ELR (cell line): ENCODE results near the gene RIN3.
"Not testable (repeated sequence)": the region's sequence is repeated elsewhere in the genome, so short reads cannot be mapped to it uniquely, and the experiment has no call there.

Experiments
- DNase-seq: peaks from one replicate; pipeline ENCODE4 v3.0.0-alpha.2; 2015; ENCODE audit warnings: low read depth

The RIN3 gene

DNA sequence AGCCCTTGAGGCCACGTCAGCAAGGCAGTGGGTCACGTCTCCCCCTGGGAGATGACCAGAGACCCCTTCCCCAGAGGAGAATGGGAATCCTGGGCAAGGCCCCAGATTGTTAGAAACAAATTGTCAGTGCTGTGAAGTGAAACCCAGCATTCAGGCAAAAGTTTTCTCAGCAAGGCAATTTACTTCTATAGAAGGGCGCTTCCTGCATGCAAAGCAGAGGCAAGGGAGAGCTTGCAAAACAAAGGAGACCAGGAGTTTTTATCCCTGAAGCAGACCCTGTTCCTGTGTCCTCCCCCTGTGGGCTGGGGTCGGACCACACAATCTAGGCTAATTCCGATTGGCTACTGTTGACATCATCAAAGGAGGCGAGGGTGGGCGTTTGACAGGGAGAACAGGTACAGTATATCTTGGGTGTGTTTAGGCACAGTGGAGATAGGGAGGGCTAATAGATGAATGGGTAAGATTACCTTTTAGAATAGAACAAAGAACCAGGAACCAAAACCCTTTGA lies 114.2 kb downstream of the RIN3 start:
- no peak for DNase-seq

DNA sequence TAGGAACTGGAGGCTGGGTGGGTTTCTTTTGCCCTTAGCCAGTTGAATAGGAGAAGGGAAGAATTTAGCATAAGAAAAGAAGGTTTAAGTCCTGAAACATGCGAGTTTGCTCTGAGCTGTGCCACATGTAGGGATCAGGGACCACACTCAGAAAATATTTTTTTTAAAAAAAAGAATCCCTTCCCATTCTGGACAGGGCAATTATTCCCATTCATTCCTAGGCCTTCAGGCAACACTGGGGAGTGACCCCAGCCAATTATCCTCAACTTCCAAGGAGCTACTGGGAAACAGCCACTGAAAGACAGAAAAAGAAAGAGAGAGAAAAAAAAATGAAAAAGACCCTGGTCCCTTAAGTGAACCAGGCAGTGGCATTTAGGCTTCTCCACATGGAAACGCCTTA lies 115.1 kb downstream of the RIN3 start:
- no peak for DNase-seq

GRCh38 chr14:92630367-92630766 lies 116.8 kb downstream of the RIN3 start:
- DNase-seq: no peak

DNA sequence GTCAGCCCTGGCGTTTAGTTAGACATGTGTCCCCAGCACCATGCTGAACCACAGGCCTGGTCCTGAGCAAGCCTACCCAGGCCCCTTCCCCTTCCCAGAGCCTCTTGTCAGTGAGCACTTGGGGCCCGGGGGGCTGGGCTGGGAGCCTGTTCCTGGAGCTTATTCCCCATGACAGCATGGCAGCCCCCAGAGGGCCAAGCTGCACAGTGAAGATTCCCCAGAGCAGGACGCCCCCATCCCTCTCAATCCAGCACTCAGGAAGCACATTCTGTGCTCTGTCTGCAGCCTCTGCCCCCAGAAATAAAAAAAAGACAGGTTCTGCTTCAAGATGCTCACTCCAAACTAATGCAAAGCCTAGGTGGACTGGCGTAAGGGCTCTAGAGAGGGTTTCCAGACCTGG lies 117.5 kb downstream of the RIN3 start:
- no peak for DNase-seq

DNA sequence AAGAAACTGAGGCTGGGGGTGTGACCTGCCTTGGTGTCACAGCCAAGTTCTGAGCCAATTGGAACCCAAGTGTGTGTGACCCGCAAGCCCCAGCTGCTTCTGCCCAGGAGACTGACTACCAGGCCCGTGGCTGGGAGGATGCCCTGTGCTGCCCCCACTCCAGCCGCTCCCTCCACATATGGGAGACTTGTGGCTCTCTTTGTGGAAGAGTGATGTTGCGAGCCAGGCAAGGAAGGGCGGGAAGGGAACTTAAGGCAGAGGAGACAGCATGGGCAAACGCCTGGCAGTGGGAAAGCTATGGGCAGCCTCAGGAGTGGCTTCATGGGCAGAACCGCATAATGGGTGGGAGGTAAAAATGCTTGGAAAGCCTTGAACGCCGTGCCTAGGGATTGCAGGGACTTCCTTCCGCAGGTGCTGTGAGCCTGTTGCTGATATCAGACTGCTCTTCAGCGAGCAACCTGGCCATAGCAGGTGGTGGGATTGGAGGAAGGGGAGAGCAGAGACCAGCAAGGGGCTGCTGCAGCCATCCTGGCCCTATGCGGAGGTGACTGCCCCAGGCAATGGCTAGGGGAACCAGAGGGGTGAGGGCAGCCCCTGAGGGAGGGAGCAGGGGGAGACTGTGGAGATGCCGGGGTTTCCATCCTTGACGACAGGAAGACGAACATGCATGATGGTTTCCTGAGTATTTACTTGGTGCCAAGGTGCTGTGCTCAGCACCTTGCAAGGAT lies 119.1 kb downstream of the RIN3 start:
- no peak for DNase-seq

GRCh38 chr14:92633274-92633616 lies 119.7 kb downstream of the RIN3 start:
- no peak for DNase-seq

DNA sequence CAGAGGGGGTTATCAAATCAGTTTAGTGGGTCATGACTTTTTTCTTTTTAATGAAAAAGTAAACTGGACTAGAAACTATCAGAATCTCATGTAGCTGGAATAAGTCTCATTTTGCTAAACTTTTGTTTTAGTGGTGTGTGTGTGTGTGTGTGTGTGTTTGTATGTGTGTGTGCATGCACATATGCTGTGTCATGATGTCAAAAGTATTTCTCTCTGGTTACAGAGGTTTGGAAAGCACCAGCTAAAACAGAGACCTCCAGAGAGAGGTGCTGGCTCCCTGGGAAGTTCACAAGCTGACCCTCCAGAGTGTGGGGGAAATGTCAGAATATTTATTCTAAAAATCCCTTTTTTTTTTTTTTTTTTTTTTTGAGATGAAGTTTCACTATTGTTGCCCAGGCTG lies 120.1 kb downstream of the RIN3 start:
- no peak for DNase-seq

GRCh38 chr14:92635031-92635430 lies 121.5 kb downstream of the RIN3 start:
- no peak for DNase-seq

- DNase-seq: no peak
Observed at GRCh38 chr14:92635896-92636295, 122.3 kb downstream of the RIN3 start.

DNA sequence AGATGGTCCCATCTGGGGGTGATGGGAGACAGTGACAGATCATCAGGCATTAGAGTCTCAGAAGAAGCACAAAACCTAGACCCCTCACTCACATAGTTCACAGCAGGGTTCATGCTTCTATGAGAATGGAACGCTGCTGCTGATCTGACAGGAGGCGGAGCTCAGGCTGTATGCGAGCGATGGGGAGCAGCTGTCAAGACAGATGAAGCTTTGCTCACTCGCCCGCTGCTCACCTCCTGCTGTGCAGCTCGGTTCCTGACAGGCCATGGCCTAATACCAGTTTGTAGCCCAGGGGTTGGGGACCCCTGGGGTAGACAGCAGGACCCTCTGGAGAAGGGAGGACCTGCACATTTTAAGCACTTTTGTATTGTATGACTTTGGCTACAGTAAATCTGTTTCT lies 123.6 kb downstream of the RIN3 start:
- DNase-seq: no peak

DNA sequence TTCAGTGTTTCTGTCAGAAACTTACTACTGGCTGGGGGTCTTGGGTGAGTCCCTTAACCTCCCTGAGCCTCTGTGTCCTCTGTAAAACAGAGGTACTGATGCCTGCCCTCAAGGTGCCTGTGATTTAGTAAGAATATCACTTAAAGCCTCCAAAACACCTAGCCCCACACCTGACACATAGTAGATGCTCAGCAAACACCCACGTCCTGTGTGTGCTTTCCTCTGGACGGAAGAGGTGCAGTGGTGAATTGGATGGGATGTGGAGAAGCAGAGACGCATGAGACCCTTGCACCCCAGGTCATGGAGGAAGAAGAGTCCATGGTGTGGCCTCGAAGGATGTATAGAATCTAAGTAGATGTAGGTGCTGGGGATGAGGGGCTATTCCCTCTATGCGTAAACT lies 124.3 kb downstream of the RIN3 start:
- DNase-seq: no peak

GRCh38 chr14:92638266-92638665 lies 124.7 kb downstream of the RIN3 start:
- DNase-seq: no peak

DNA sequence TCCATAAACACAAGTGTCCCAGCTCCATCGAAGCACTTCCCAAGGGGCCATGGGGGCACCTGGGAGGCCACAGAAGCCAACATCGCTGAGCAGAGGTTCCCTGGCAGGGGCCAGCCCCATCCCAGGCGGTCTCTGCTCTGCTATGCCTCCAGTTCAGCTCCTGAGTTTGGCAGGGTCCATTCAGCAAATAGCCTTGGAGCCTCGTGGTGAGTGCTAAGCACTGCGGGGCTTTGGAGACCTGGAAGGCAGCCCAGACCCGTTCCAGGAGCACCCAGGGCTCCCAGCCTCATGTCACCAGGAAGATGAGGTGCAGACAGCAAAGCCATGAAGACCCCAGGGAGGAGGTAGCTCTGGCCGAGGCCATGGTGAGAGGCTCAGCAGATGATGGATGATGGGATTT lies 125.3 kb downstream of the RIN3 start:
- DNase-seq: no peak

DNA sequence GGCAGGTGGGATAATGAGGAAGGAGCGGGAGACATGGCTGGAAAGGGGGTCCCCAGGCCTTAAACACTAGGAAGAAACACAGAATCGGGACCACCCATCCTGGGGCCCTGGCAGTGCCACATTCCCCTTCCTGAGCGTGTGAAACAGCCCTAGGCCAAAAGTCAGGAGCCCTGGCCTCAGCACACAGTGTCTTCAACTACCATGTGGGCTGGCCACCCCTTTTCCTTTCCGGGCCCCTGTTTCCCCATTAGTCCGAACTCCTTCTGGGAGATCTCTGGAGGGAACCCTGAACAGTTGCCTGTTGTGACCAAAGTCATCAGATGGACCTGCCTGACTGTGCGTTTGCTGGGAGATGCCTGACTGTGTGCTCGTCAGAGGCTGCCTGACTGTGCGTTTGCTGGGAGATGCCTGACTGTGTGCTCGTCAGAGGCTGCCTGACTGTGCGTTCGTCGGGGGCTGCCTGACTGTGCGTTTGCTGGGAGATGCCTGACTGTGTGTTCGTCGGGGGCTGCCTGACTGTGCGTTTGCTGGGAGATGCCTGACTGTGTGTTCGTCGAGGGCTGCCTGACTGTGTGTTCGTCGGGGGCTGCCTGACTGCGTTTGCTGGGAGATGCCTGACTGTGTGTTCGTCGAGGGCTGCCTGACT lies 126.0 kb downstream of the RIN3 start:
- DNase-seq: not testable (repeated sequence)

- no peak for DNase-seq
Observed at GRCh38 chr14:92641306-92641705, 127.7 kb downstream of the RIN3 start.

GRCh38 chr14:92644171-92644969 lies 130.8 kb downstream of the RIN3 start:
- peak; percentile 94 for DNase-seq

GRCh38 chr14:92644970-92645515 lies 131.5 kb downstream of the RIN3 start:
- DNase-seq: peak; percentile 37

- DNase-seq: peak; percentile 97
Observed at GRCh38 chr14:92645841-92646478, 132.4 kb downstream of the RIN3 start.

GRCh38 chr14:92646952-92647796 lies 133.6 kb downstream of the RIN3 start:
- peak; percentile 83 for DNase-seq

DNA sequence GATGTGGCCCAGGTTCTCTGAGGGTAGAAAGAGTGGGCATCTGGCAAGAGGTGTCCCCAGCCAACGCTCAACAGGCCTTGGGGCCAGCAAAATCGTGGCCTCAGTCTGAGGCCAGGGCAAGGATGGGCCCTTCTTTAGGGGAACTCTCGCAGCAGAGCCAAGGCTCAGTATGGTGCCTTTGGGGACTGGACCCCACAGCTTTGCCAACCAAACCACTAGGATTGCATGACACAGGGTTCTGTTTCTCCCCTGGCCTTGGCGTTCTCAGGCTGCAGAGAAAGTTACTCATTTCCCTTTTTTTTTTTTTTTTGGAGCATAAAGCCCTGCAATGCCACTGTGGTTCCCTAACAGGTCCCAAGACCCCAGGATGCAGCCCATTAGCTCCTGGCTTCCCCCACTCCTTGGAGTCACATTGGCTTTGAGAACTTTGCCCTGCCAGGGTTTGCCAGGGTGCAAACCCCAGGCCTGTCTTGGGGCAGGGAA lies 134.3 kb downstream of the RIN3 start:
- DNase-seq: peak; percentile 81

DNA sequence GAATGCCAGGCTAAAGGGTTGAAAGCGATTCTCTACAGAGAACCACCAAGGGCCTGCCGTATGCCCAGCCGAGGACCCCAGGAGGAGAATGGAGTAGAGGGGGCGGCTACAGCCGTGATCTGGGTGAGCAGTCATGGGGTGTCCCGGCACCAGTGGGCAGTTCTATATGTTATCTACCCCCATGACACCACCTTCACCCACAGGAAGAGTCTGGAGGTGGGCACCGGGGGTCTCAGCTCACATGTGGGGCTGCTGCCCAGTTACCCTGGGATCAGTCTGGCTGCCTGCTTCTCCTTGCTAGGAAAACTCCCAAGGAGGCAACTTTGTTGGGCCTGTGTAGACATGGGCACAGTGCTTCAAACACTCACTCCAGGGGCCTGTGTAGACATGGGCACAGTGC lies 135.5 kb downstream of the RIN3 start:
- no peak for DNase-seq
